NCI-H1417 (cell line): ENCODE results near the gene JARID2.

Experiments used
- DNase-seq, 3 experiments: peaks; one replicate each; lab custom pipeline; 2025; lab: John Stamatoyannopoulos, UW

The JARID2 gene

GRCh38 chr6:15470746-15471145 lies 224.9 kb downstream of the JARID2 start:
- no peak for DNase-seq

GRCh38 chr6:15472621-15473020 lies 226.8 kb downstream of the JARID2 start:
- DNase-seq: no peak

GRCh38 chr6:15473174-15473573 lies 227.3 kb downstream of the JARID2 start:
- DNase-seq: no peak

DNA sequence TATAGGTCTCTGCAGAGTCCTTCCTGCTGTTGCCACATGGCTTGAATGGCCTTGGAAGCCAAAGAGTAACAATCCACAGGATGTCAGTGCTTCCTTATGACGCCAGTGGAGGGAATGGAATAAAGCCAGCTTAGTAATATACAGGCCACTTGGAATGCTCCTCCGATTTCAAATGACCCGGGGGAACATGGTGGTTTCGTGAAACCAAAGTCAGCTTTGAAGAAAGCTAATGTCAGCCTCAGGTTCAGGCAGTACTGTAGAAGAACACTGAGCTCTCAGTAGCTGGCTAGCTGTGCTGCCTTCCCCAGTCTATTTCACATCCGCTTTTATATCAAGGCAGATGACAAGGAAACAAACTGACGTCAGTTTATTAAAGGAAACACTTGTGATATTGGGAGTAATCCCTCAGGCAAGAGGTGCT lies 227.9 kb downstream of the JARID2 start:
- peak in 1 of 3 experiments; percentile 10 for DNase-seq

DNA sequence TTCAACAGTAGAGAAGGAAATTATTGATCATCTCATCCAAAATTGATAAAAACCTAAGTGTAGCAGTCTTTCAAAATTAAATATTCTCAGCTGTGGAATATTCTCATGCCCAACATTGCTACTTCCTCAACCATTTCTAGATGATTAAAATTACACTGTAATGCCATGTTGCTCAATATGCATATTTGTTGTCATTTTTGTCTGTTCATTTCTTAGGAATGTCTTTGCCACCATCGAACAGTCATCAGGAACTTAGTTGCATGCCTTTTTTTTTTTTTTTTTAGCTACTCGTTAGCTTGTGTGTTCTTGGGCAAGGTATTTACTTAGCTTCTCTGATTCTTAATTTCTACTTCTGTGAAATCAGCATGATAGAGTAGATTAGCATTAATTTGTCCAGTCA lies 228.3 kb downstream of the JARID2 start:
- DNase-seq: no peak

DNA sequence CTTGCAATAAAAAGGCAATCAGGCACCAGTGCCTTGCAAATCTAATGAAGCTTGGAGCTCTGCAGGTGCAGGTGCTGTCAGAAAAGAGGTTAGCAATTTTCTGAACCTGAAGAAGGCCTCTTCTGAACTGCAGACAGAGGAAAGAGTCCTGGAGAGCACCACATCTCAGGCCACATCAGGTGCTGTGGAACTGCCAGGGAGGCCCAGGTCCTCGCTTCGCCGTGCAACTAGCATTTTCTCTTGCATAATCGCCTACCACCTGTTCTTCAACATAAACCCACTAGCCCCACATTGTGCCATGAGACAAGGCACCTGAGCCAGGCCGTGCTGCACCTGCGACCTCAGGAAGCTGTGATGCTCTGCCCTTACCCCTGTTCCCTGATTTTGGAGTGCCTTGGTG lies 229.4 kb downstream of the JARID2 start:
- peak; percentile 14 to 44 (median 18) for DNase-seq

DNA sequence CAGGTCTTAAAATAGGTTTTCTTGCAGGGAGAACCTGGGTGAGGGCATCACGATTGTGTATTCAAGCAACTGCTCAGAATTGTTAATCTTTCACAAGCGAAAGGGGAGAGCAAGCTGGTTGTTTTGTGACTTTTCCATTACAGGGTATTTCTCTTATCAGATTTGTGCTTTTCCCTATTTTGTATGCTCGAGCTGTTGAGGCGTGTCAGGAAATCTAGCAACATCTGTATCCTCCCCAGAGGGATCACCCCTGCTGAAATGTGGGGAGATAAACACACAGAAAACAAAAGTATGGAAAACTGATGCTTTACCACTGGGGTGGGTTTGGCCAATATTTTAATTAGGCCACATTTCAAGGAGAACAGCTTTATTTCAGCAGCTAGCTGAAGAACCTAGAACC lies 230.0 kb downstream of the JARID2 start:
- DNase-seq: no peak

DNA sequence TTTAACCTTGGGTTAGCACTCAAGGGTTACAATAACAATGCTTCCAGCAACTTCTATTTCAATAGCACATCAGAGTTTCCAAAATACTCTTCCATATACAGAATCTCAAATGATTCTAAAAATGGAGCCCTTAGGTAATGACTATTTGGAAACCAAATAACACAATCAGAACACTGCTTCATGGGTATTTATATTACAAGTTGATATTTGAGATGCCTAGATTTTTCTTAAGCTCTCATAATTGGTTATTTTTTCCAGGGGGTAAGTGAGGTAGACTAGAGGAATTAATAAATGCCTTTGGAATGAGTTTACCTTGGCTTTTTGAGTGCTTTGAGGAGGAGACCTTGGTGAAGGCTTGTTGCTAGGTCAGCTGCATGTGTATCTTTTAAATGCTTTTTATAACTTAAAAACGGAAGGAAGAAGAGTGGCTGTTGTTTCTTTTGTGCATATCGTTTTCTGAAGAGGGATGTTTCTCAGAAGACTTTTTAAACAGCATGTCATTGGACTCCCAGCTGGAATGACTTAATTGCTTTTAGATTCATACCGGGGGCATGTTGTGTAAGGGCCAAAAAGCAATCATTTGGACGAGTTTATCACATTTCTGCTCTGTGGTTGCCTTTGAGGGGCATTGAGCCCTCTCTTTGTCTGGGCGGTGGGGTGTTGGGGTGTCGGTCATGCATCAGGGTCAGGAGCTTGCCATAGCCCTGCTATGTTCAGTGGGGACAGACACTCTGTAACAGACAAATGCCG lies 230.9 kb downstream of the JARID2 start:
- DNase-seq: peak in 1 of 3 experiments; percentile 25

DNA sequence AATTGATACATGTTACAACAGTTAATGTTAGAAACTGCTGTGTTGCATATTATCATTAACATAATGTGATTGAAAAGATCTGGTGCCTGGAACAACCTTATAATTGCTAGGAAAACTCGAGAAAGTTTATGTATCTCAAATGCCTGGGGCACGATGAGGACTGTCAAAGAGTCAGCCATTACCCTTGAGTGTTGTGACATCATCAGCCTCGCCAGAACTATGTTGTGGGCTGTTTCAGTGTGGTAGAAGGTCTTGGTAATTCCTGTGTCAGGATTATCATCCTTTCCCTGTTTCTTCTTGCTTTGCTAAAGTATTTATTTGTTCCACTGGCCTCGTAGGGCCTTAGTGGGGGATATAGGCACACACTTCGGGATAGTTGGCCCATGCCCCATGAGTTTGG lies 231.9 kb downstream of the JARID2 start:
- DNase-seq: no peak

DNA sequence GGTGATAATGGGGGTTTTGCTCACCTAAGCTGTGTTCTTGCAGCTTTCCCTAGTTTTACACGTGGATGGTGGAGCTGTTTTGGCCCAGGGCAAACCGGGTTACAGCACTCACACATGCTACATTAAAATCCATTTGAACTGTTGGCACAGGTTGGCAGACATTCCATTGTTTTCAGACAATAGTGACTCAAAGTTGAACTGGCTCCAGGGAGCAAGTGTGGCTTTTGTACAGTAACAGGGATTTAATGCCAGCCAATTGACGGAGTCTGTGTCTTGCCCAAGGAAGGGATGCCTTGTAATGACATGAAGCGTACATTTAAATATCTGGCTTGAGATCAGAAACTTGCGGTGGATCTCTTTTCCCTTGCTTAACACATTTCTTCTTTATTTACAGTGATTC lies 233.9 kb downstream of the JARID2 start:
- no peak for DNase-seq

DNA sequence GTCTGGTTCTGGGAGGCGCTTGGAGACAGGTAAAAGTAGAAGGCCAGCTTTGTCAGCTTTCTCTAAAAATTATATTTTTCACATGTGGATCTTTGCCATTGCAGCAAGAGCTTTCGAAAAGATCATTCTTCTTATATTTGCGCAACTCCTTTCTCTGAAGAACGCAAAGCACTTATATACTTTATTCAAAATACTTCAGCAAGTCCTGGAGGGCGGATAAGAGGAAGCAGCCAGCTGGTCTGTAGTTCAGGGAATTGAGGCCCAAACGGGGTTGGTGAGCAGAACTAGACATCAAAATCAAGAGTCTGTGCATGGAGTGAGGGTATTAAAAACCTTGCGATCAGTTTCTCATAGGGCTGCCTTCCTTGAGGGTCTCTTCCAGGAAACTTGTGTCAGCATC lies 234.7 kb downstream of the JARID2 start:
- no peak for DNase-seq

DNA sequence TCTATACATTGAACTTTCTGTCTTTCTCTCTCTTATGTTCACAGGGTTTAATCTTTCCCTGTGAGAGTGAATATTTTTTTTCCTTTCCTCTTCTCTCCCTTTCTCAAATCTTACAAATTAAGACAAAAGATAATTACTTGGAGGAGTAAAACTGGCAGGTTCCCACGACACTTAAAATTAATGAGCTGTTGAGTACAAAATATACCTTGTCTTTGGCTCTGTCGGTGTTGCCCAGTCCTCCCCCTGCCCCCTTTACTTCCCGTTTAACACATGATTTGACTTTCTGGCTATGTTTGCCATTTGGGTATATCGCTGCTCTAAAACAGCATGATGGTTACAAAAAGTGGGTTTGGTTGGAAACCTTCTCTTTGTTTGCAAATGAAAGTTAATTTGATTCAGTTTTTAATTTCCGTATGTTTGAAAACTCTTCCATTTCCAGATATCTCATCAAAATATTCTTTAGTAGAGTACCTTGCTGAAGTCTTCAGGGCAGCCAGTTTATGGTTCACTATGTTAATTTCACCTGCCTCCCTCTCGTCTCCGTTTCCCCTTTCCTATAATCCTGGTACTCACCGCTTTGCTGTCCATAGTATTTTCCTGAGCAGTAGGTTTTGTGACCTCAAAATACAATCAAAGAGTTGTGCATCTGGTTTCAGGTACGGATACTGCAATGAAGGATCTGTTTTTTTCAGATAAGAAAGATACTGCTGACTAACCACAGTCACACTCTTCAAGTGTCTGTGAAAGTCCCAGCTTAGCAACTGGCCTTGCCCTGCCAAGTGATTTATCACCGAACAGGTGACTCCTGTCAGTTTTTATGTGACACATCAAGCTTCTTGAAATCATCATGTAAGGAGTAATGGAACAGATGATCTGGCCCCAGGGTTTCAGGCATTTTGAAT lies 235.8 kb downstream of the JARID2 start:
- peak; percentile 39 to 84 (median 82) for DNase-seq

DNA sequence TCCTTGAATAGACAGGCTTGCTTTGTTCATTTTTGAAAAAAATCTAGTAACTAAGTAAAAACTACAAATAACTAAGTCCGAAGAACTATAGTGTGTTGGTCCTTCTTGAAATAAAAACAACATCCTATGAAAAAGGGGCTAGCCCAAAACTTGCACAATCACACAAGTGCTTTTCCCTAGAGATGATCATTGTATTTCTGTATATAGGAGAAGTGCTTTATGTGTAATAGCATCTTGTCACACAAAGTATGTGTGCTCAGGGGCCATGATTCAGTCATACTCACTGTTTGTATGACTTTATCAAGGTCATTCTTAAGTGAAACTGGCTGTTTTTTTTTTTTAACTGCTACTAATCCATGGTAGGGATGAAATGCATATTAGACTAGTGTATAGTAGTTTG lies 237.2 kb downstream of the JARID2 start:
- DNase-seq: peak in 1 of 3 experiments; percentile 15

- DNase-seq: peak in 1 of 3 experiments; percentile 26
Observed at GRCh38 chr6:15484140-15484539, 238.3 kb downstream of the JARID2 start.

GRCh38 chr6:15484821-15485220 lies 239.0 kb downstream of the JARID2 start:
- DNase-seq: peak in 1 of 3 experiments; percentile 27

DNA sequence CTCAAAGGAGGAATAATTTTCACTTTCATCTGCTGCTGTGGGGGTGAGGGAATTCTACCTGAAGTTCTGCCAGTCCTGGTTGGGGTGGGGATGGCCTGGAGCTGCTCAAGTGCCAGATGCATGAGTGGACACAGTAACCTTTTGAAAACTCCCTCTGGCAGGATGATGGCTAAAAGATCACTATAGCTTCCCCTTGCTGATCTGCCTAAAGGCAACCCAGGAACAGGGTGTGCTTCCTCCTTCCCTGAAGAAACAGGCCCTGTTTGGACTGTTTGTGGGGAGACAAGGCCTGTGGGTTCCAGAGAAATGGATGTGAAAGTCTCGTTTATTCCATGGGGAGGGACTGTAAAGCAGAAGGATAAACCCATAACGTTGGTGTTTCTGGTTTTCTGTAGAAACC lies 240.1 kb downstream of the JARID2 start:
- DNase-seq: no peak

DNA sequence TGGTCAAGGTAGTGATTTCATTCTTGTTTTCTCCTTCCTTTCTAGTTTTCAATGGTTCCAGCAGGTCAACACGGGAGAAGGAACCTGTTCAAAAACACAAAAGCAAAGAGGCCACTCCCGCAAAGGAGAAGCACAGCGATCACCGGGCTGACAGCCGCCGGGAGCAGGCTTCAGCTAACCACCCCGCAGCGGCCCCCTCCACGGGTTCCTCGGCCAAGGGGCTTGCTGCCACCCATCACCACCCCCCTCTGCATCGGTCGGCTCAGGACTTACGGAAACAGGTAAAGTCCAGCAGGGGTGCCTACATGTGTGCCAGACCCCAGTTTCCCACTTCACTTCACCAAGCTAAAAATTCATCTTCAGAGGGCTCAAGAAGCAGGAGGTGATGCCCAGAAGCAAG lies 241.4 kb downstream of the JARID2 start:
- DNase-seq: no peak

DNA sequence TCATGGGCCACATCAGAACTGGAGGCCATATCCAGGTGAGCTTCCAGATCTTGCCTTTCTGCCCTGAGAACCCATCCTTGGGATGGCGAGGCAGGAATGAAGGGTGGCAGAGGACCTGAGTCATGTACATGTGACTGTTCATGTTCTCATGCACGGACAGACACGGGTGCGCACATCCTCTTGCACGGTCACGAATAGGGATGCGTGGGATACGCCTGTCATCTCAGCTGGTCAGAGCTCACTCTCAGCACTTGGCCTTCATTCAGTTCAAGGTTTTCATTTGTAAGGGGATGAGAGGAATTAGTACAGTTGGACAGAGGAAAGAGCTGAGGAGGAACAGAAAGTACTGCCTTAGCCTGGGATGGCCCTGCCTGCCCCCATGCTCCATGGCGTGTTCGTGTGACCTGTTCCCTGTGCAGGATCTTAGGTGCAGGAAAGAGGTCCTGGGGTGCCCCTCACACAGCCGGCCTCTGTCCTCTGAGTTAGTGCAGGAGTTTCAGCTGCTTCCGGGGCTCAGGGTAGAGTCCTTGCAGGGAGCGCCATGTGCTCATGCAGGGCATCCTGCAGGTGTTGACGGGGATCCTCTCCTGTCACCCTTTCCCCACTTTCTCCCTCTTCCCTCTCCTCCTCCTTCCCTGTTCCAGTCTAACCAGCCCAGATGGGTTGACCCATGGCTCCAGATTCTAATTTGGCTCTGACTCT lies 243.5 kb downstream of the JARID2 start:
- DNase-seq: no peak

DNA sequence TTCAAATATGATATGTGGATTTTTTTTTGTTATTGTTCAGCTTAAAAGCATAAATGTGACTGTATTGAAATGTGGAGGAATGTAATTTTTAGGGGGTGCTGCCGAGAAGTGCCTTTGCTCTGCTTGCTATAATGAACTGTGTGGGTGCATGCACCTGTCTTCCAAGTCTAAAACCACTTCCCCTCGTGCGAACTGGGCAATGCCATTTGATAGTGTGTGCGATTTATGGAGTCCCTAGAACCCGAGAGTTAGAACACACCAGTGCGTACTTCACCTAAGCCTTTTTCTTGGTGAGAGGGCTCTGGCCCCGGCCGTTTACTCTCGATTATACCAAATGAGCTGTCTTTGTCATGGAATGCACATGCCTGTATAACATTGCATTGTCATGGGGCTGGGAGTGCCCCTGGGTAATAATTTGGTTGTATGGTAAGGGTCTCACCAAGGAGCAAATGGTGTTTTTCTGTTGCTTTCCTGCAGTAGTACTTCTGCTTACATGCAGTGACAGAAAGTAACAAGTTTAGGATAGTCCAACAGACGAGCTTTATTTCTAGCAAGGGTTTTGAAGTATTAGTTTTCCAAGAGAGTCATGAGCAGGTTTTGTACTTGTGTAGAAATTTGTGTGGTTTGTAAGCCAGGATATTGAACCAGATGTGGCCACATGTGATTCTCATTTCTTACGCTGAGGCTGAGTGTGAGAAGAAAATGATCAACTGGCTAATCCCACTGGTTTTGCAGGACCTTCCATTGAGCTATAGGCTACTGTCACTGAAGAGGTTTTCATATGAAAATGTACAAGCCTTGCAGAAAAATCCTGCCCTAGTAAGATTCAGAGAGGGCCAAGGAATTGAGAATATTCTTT lies 244.6 kb downstream of the JARID2 start:
- DNase-seq: no peak

DNA sequence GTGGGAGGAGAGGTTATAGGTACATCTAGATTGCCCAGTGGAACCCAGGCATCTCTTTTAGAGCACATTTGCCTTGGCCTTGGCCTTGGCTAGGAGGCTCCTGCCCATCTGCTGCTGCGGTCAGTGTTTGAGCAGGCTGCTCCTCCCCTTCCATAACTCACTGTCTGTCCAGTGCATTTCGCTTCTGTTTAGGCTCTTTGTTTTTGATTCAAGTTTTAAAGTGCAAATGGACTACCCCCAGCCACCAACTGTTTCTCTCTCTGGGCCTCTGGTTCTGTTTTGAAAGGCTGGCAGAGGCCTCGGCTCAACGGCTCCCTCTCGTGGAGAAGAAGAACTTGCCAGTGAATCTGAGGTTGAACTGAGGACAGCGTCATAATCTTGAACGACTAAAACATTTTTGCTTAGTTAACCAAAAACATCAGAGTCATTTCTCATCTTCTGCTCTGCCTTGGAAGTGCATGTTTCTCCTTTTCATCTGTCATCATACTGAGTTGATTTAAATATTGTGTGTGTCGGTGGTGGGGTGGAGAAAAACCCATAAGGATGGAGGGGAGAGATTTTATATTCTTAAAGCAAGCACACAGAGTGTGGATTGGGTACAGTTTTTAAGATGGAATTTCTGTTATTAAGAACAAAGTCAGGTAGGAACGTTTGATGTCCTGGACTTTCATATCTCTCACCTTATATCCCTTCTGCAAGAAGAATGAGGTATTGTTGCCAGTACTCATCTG lies 245.6 kb downstream of the JARID2 start:
- peak; percentile 21 to 68 (median 62) for DNase-seq

GRCh38 chr6:15491986-15492269 lies 246.1 kb downstream of the JARID2 start:
- no peak for DNase-seq
